GM12892 (cell line): ENCODE results near the gene KLF13.

Experiments
- POLR2A ChIP-seq: IDR thresholded peaks from 2 replicates; pipeline ENCODE4 v1.6.1; 2011; ENCODE audit warnings: low read depth, low read length, control low read depth
- POLR2AphosphoS5 ChIP-seq: IDR thresholded peaks from 2 replicates; pipeline ENCODE4 v1.6.1; 2011; ENCODE audit warnings: low read depth, low read length, control low read depth
- TAF1 ChIP-seq: IDR thresholded peaks from 2 replicates; pipeline ENCODE4 v1.6.1; 2011; ENCODE audit warnings: low read depth, mild to moderate bottlenecking, control low read depth, low read length, borderline replicate concordance

DNA sequence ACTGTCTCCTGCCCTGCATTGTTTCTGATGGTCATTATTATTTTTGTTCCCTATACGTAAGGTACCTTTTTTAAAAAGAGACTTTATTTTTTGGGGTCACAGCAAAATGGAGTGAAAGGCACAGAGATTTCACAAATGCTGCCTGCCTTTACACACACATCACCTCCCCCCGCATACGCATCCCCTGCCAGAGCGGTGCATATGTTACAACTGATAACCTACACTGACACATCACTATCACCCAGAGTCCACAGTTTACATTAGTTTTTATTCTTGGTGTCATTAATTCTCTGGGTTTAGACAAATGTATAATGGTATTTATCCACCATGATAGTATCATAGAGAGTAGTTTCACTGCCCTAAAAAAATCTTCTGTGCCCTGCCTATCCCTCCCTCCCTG, 43.6 kb upstream of the KLF13 start:
- TF ChIP-seq POLR2A (no peak), POLR2AphosphoS5 (no peak), TAF1 (no peak)
